K562 (cell line): ENCODE data around the gene GLB1L3.

Experiments used
- ARID3A ChIP-seq: IDR thresholded peaks from 2 replicates; pipeline ENCODE4 v1.6.1; 2012; ENCODE audit warnings: low read depth, low read length, improper control_type of control experiment, borderline replicate concordance
- BRF2 ChIP-seq: IDR thresholded peaks from 3 replicates; pipeline ENCODE4 v1.6.1; 2011; ENCODE audit warnings: borderline replicate concordance, mild to moderate bottlenecking; ENCODE audit not compliant: insufficient read length, insufficient read depth
- CTCF ChIP-seq, 3 experiments: IDR thresholded peaks in 2 of 3; conservative IDR thresholded peaks in 1 of 3; 2 replicates each; pipeline ENCODE4 v1.5.1; 2011 to 2012; ENCODE audit warnings: low read length in 3 of 3, mild to moderate bottlenecking in 3 of 3, control low read depth in 2 of 3, improper control_type of control experiment in 1 of 3, inconsistent platforms in 1 of 3, low read depth in 1 of 3, mixed read lengths in 1 of 3, moderate library complexity in 1 of 3; ENCODE audit not compliant: insufficient read depth in 2 of 3
- FOXM1 ChIP-seq, 2 experiments: fragments of 450-650 bp in 1 of 2; sonication (generic) in 1 of 2; formaldehyde crosslinking in 1 of 2; IDR thresholded peaks; 2 replicates each; pipeline versions ENCODE4 v1.6.1 to v1.9.0; 2017 to 2022; ENCODE audit warnings: low read depth in 2 of 2, mild to moderate bottlenecking in 2 of 2, missing genetic modification reagents in 1 of 2, moderate library complexity in 1 of 2
- HDAC6 ChIP-seq: IDR thresholded peaks from 2 replicates; pipeline ENCODE4 v1.6.1; 2012; ENCODE audit warnings: low read depth, mild to moderate bottlenecking, control low read depth, inconsistent platforms, low read length, moderate library complexity
- NR2F6 ChIP-seq: fragments of 450-650 bp; formaldehyde crosslinking; IDR thresholded peaks from 2 replicates; pipeline ENCODE4 v1.4.0; 2020; ENCODE audit warnings: mild to moderate bottlenecking
- PYGO2 ChIP-seq: fragments of 450-650 bp; IDR thresholded peaks from 2 replicates; pipeline ENCODE4 v1.6.1; 2016; ENCODE audit warnings: mild to moderate bottlenecking, missing genetic modification characterization, moderate library complexity, missing compliant biosample characterization
- SP2 ChIP-seq: IDR thresholded peaks from 2 replicates; pipeline ENCODE4 v1.6.1; 2011; ENCODE audit warnings: mild to moderate bottlenecking, low read depth, low read length, moderate library complexity; ENCODE audit not compliant: poor library complexity, severe bottlenecking; ENCODE audit errors: extremely low read depth
- TCF7 ChIP-seq: sonication (generic); IDR thresholded peaks from 2 replicates; pipeline ENCODE4 v1.6.1; 2016; ENCODE audit warnings: antibody characterized with exemption, borderline replicate concordance

GRCh38 chr11:134264966-134265764 is 11.0 kb upstream of the GLB1L3 start:
- TF ChIP-seq BRF2, result no peak
- no peak for TF ChIP-seq PYGO2 (tag)
- TF ChIP-seq FOXM1 (IDR thresholded peaks at IDR 0.05; ENCODE audit: low read depth), result no peak
- TF ChIP-seq FOXM1 (CRISPR knock-in tag; IDR thresholded peaks at IDR 0.05; ENCODE audit: low read depth), result no peak
- no peak for TF ChIP-seq NR2F6 (CRISPR knock-in tag)
- no peak for TF ChIP-seq HDAC6
- TF ChIP-seq SP2, result no peak
- no peak for TF ChIP-seq TCF7
- no peak for TF ChIP-seq ARID3A
- TF ChIP-seq CTCF (IDR thresholded peaks at IDR 0.05 in 2 of 3, conservative IDR thresholded peaks at IDR 0.05 in 1 of 3; ENCODE audit: insufficient read depth in 2 of 3, low read depth in 1 of 3, low read length in 3 of 3), result no peak
